ENCODE data around the gene TTBK1. TPM values are rescaled to one million over a fixed set of nuclear protein-coding genes. Genes with fewer than 3 reads are reported as not detected.

Gene TTBK1
- polyA plus RNA-seq, 12 donors, result 0.05 to 0.15 (median 0.07) TPM; not detected in 4

DNA sequence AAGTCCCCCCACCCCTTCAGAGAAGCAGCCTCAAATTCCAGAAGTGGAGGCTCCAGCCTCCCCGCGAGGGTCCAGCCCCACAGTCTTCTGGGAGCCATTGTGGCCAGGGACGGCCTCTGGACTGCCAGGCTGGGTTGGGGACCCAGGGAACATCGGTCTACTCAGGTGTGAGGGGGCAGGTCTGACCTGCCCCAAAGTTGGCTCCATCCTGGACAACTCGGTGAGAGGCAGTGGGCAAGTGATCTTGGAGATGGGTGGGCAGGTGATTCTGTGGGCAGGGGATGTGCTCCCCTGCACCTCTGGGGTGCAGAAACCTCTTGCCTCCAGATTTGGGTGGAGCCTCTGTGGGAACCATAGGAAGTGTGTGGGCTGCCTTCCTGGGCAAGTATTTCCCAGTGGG lies 42.6 kb downstream of the TTBK1 start:
- no peak for DNase-seq

DNA sequence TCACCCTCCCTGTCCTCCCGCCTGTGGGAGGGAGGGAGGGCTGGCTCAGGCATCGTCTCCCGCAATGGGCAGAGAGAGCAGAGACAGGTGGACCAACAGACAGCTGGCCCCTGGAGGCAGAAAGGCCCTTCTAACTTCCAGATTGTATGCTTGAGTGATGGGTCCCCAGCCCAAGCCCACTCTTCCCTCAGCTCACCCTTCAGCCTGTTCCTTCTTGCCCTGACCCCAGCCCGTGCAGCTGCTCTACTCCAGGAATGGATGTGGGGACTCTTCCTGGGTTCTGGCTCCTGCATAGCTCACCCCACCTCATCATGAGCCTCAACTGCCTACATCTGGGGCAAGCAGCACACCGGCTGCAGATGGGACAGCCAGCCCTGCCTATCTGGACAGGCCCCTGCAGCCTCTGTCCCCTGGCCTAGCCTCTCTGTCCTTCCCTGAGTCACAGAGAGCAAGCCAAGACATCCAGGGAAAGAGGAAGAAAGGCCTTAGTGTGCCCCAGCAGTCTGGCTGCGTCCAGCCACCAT lies 43.2 kb downstream of the TTBK1 start:
- DNase-seq, result no peak

GRCh38 chr6:43286980-43287716 lies 43.9 kb downstream of the TTBK1 start:
- DNase-seq, result no peak

GRCh38 chr6:43287717-43288679 lies 44.7 kb downstream of the TTBK1 start:
- DNase-seq, result no peak

DNA sequence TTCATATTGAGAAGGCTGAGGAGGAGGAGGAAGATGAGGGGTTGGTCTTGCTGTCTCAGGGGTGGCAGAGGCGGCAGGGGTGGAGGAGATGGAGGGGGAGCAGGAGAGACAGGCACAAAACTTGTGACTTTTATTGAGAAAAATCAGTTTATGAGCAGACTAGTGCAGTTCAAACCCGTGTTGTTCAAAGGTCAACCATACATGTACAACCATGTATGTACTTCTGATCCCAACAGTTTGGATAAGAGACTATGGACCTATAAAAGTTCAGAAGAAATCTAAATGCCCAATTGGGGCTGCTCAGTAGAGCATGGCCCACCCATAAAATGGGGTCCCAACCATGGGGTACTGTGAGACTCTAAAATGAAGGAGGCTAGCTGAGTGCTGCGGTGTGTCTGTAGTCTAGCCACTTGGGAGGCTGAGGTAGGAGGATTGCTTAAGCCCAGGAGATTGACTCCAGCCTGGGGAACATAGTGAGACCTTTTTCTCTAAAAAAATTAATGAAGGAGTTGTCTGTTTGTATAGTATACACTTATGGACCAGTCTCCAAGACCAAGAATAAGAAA lies 47.1 kb downstream of the TTBK1 start:
- no peak for DNase-seq

- DNase-seq, result no peak
These were observed 47.6 kb downstream of the TTBK1 start for GRCh38 chr6:43290905-43291355.

DNA sequence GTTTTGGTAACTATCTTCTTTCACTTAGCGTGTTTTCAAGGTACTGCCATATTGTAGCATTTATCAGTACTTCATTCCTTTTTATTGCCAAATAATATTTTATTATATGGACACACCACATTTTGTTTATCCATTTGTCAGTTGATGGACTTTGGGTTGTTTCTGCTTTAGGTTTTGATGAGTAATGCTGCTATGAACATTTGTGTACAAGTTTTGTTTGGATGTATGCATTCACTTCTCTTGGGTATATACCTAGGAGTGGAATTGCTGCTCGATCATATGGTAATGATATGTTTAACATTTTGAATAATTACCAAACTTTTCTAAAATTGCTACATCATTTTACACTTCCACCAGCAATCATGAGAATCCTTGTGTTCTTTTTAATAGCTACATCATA lies 48.4 kb downstream of the TTBK1 start:
- no peak for DNase-seq

DNA sequence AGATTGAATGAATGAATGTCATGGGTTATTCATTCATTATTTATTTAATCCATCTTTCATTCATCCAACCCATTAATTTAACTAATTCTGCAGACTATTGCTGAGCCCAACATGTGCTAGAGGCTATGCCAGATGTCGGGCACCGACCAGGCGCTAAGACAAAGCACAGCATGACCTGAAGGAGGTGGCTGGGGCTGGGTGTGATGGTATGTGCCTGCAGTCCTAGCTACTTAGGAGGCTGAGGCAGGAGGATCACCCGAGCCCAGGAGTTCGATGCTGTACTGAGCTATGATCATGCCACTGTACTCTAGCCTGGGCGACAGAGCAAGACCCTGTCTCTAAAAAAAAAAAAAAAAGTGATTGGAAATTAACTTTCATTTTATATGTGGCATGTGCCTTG lies 49.1 kb downstream of the TTBK1 start:
- DNase-seq, result no peak

DNA sequence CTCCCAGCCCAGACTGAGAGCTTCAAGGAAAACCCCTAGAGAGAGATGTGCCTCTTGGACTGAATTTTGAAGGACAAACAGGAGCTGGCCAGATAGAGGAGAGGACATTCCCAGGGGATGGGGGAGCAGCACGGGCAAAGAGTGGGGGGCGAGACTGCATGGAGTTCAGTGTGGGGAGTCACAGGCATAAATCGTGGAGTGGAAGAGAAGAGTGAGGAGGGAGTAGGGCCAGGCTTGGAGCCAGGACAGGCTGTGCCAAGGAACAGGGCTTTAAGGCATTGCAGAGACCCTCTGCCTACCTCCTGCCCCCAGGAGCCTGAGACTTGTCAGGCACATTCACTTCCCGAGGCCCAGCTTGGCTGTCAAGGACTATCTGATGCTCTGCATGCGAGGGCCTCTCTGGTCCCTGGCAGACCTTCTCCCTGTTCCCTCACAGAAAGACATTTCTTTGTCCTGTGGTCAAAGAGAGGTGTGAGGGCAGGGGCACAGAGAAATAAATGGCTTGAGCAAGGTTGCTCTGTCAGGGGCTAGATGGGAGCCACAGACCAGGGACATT lies 49.6 kb downstream of the TTBK1 start:
- DNase-seq, result no peak

DNA sequence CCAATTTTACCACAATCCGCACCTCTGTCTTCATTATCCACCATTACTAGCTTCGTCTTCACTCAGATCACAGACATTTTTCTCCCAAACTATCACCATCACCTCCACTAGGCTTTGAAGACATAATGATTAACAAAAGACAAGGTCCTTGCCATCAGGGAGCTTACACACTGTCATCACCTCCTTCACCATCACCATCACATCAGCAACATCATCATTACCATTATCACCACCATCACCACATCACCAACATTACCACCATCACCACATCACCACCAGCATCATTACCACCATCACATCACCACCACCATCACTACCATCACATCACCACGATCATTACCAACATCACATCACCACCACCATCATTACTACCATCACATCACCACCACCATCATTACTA lies 50.4 kb downstream of the TTBK1 start:
- DNase-seq, result no peak

GRCh38 chr6:43294536-43294935 lies 51.3 kb downstream of the TTBK1 start:
- DNase-seq, result no peak

DNA sequence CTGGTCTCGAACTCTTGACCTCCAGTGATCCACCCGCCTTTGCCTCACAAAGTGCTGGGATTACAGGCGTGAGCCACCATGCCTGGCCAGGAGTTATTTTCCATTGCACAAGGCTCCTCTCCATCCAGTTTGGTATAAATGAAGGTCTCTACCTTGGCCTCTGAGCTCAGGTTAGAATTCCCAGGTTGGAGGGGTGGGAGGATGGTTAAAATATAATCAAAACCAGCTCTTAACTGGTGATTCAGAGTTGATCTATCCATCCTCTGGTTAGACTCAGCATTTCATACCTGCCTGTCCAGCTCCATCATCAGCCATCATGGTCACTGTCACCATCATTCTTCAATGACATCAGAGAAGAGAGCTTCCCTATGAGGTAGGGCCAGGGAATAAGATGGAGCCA lies 52.2 kb downstream of the TTBK1 start:
- no peak for DNase-seq

GRCh38 chr6:43296780-43297497 lies 53.7 kb downstream of the TTBK1 start:
- no peak for DNase-seq

DNA sequence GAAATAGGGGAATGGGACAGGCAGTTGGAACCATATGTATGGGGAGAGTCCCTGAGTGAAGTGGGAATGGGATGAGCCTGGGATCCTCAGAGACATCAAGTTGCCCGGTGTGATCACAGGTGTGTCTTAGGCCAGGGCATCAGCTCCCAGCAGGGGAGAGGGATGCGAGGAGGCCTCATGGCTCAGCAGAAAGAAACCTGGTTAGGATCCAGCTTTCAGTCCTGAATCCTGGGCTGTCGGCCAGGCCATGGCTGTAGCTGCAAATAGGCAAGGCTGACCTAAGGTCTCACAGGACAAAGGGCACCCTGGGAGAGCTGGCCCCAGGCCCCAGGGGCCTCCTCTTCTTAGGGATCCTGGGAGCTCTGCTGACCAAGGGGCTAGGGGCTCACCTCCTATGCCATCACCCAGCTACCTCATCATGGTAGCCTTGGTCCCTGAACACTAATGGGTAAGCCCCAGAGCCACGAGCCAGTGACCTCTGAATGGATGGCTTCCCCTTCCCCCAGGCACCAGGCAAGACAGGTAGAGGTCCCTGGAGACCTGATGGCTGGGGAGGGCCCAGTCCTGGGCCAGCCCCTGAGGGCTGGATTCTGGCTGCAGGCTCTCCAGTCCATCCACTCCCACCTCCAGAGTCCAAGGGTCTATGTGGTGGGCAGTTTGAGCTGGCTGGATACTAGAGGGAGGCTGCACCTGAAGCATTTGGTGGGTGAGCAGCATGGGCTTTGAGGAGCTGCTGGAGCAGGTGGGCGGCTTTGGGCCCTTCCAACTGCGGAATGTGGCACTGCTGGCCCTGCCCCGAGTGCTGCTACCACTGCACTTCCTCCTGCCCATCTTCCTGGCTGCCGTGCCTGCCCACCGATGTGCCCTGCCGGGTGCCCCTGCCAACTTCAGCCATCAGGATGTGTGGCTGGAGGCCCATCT lies 54.6 kb downstream of the TTBK1 start, which contains the start of gene SLC22A7:
Gene SLC22A7, plus strand, starts transcription at position 617 of the 921 bp plus-strand sequence. Its CDS starts 99 bp downstream, at position 716.
- DNase-seq, result no peak

- no peak for DNase-seq
These were observed 55.5 kb downstream of the TTBK1 start for GRCh38 chr6:43298565-43299337.

GRCh38 chr6:43299338-43300293 lies 56.3 kb downstream of the TTBK1 start:
- no peak for DNase-seq

GRCh38 chr6:43301081-43301870 lies 58.0 kb downstream of the TTBK1 start:
- DNase-seq, result no peak

Measured in muscle of arm (tissue), 12 donors.